COLO829 (cell line): ENCODE data around the gene SERPINA9.

Experiments
- DNase-seq: peaks from one replicate; pipeline ENCODE4 v3.0.0; 2012; ENCODE audit warnings: low spot score

The SERPINA9 gene

GRCh38 chr14:94462219-94462551 is 13.8 kb downstream of the SERPINA9 start:
- no peak for DNase-seq

- DNase-seq = no peak
Observed at GRCh38 chr14:94461526-94462218, 14.3 kb downstream of the SERPINA9 start.

- no peak for DNase-seq
Observed at GRCh38 chr14:94460631-94461416, 15.2 kb downstream of the SERPINA9 start.

- peak; percentile 70 for DNase-seq
Observed at GRCh38 chr14:94458558-94459205, 17.3 kb downstream of the SERPINA9 start.

- DNase-seq = no peak
Observed at GRCh38 chr14:94458096-94458495, 17.9 kb downstream of the SERPINA9 start.

- no peak for DNase-seq
Observed at GRCh38 chr14:94455928-94456327, 20.1 kb downstream of the SERPINA9 start.

- no peak for DNase-seq
Observed at GRCh38 chr14:94451826-94452225, 24.2 kb downstream of the SERPINA9 start.

GRCh38 chr14:94451091-94451771 is 24.8 kb downstream of the SERPINA9 start:
- DNase-seq = no peak

GRCh38 chr14:94450722-94451090 is 25.3 kb downstream of the SERPINA9 start:
- DNase-seq = no peak

GRCh38 chr14:94449930-94450329 is 26.1 kb downstream of the SERPINA9 start:
- DNase-seq = no peak

GRCh38 chr14:94448071-94448808 is 27.8 kb downstream of the SERPINA9 start:
- DNase-seq = no peak

- DNase-seq = no peak
Observed at GRCh38 chr14:94447206-94447605, 28.8 kb downstream of the SERPINA9 start.

GRCh38 chr14:94446126-94446525 is 29.9 kb downstream of the SERPINA9 start:
- DNase-seq = no peak

- no peak for DNase-seq
Observed at GRCh38 chr14:94445003-94445402, 31.0 kb downstream of the SERPINA9 start.

- DNase-seq = no peak
Observed at GRCh38 chr14:94441531-94442205, 34.3 kb downstream of the SERPINA9 start.

- DNase-seq = no peak
Observed at GRCh38 chr14:94441130-94441529, 34.9 kb downstream of the SERPINA9 start.

GRCh38 chr14:94439453-94440057 is 36.4 kb downstream of the SERPINA9 start:
- DNase-seq = no peak

- no peak for DNase-seq
Observed at GRCh38 chr14:94428610-94429009, 47.4 kb downstream of the SERPINA9 start.

- no peak for DNase-seq
Observed at GRCh38 chr14:94427016-94427613, 48.9 kb downstream of the SERPINA9 start.

GRCh38 chr14:94426526-94426925 is 49.5 kb downstream of the SERPINA9 start:
- DNase-seq = no peak
